ENCODE data around the gene ZNF524.

DNA sequence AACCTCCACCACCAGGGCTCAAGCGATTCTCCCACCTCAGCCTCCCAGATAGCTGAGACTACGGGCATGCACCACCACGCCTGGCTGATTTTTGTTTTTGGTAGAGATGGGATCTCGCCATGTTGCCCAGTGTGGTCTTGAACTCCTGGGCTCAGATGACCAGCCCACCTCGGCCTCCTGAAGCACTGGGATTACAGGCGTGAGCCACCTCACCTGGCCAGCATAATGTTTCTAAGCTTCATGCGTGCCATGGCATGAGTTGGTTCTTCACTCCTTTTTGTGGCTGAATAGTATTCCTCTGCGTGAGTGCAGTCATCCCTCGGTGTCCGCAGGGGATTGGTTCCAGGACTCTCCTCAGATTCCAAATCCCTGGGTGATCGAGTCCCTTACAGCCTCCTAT, 15.2 kb upstream of the ZNF524 start:
- TF ChIP-seq RFX5 (IDR thresholded peaks at IDR 0.05; ENCODE audit: low read length), result no peak
- TF ChIP-seq GABPA (IDR thresholded peaks at IDR 0.05; ENCODE audit: low read depth), result no peak
- TF ChIP-seq SMC3 (IDR thresholded peaks at IDR 0.05; ENCODE audit: low read depth, low read length), result no peak
- TF ChIP-seq, protein P1, sequence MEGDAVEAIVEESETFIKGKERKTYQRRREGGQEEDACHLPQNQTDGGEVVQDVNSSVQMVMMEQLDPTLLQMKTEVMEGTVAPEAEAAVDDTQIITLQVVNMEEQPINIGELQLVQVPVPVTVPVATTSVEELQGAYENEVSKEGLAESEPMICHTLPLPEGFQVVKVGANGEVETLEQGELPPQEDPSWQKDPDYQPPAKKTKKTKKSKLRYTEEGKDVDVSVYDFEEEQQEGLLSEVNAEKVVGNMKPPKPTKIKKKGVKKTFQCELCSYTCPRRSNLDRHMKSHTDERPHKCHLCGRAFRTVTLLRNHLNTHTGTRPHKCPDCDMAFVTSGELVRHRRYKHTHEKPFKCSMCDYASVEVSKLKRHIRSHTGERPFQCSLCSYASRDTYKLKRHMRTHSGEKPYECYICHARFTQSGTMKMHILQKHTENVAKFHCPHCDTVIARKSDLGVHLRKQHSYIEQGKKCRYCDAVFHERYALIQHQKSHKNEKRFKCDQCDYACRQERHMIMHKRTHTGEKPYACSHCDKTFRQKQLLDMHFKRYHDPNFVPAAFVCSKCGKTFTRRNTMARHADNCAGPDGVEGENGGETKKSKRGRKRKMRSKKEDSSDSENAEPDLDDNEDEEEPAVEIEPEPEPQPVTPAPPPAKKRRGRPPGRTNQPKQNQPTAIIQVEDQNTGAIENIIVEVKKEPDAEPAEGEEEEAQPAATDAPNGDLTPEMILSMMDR (IDR thresholded peaks at IDR 0.05), result no peak
- no peak for TF ChIP-seq GATA2 (CRISPR knock-in tag; IDR thresholded peaks at IDR 0.05)
- TF ChIP-seq POLR2AphosphoS5 (IDR thresholded peaks at IDR 0.05; ENCODE audit: low read depth, low read length), result no peak
- no peak for TF ChIP-seq RCOR1 (IDR thresholded peaks at IDR 0.05; ENCODE audit: low read length)
- no peak for TF ChIP-seq SIN3A (IDR thresholded peaks at IDR 0.05; ENCODE audit: borderline replicate concordance, low read depth, low read length)
- no peak for TF ChIP-seq FOXJ3 (CRISPR knock-in tag; IDR thresholded peaks at IDR 0.05)
- no peak for TF ChIP-seq JUND (IDR thresholded peaks at IDR 0.05)
- no peak for TF ChIP-seq FOSL2 (IDR thresholded peaks at IDR 0.05; ENCODE audit: borderline replicate concordance, low read depth)
- TF ChIP-seq EZH2phosphoT487 (IDR thresholded peaks at IDR 0.05; ENCODE audit: borderline replicate concordance, low read depth), result no peak
